ENCODE results near the gene TMEM86A. TPM values are rescaled to one million over a fixed set of nuclear protein-coding genes. Genes with fewer than 3 reads are reported as not detected.

TMEM86A gene
- polyA plus RNA-seq, 1 of the 3 experiments (the other 2 are of a cell fraction) = 1.2 TPM

GRCh38 chr11:18736590-18737148, 38.1 kb downstream of the TMEM86A start (continued):
- TF ChIP-seq RXRA (IDR thresholded peaks at IDR 0.05; ENCODE audit: borderline replicate concordance, low read depth) (no peak), IRF3 (IDR thresholded peaks at IDR 0.05; ENCODE audit: low read depth, low read length) (no peak), ZBTB33 (IDR thresholded peaks at IDR 0.05; ENCODE audit: borderline replicate concordance, low read depth) (no peak), ELF1 (IDR thresholded peaks at IDR 0.05) (no peak), FOXJ3 (CRISPR knock-in tag; IDR thresholded peaks at IDR 0.05) (no peak), SIN3A (IDR thresholded peaks at IDR 0.05; ENCODE audit: borderline replicate concordance, low read depth, low read length) (no peak), NFIC (IDR thresholded peaks at IDR 0.05; ENCODE audit: borderline replicate concordance) (no peak), YY1 (IDR thresholded peaks at IDR 0.05; ENCODE audit: low read depth) (no peak)

GRCh38 chr11:18737642-18738041, 39.1 kb downstream of the TMEM86A start:
- Histone ChIP-seq H3F3A (replicated peaks; ENCODE audit: insufficient read depth) (no peaks in the 10 kb centered on the region), H3K4me1 (ENCODE audit: control insufficient read depth in 1 of 2, insufficient read depth in 2 of 2, low read depth in 1 of 2, low read length in 1 of 2) (no peaks in the 10 kb centered on the region), H3K36me3 (replicated peaks in 1 of 2; ENCODE audit: control insufficient read depth in 1 of 2, insufficient read depth in 2 of 2, low read length in 1 of 2) (no peaks in the 10 kb centered on the region), H3K27me3 (ENCODE audit: insufficient read depth) (no peaks in the 10 kb centered on the region), H3K9me3 (no peaks in the 10 kb centered on the region), H3K79me2 (ENCODE audit: insufficient read depth) (no peaks in the 10 kb centered on the region), H2AFZ (ENCODE audit: low read depth) (no peak overlapping the region), H3K27ac (ENCODE audit: low read depth in 2 of 2, low read length in 1 of 2) (no peak overlapping the region), H3K4me2 (no peak overlapping the region), H3K9me2 (no peaks in the 10 kb centered on the region), H3K9ac (no peak overlapping the region), H4K20me1 (ENCODE audit: insufficient read depth) (no peaks in the 10 kb centered on the region), H3K4me3 (ENCODE audit: low read depth in 2 of 2, low read length in 1 of 2) (no peak overlapping the region)
- no peak for DNase-seq
- WGBS (ENCODE audit: low lambda C conversion rate) = 90% methylated on average over 6 of the region's 8 CpGs
- CTCF ChIA-PET = interaction anchor here (1.0 to 11.6 kb wide), 3 partner anchors 8 to 198 kb away, joined by 4 to 103 read pairs (median 6); no protein-coding TSS in a partner anchor
- TF ChIP-seq YY1 (IDR thresholded peaks at IDR 0.05; ENCODE audit: low read depth) (no peak), TEAD4 (IDR thresholded peaks at IDR 0.05; ENCODE audit: borderline replicate concordance, insufficient read depth) (no peak), TCF12 (IDR thresholded peaks at IDR 0.05) (no peak), CTCF (IDR thresholded peaks at IDR 0.05) (no peak), ELF1 (IDR thresholded peaks at IDR 0.05) (no peak), FOXJ3 (CRISPR knock-in tag; IDR thresholded peaks at IDR 0.05) (no peak), RAD21 (IDR thresholded peaks at IDR 0.05; ENCODE audit: low read length) (no peak), NFIC (IDR thresholded peaks at IDR 0.05; ENCODE audit: borderline replicate concordance) (no peak), CHD2 (IDR thresholded peaks at IDR 0.05; ENCODE audit: low read length, partially characterized antibody) (no peak), RFX5 (IDR thresholded peaks at IDR 0.05; ENCODE audit: low read length) (no peak), USF1 (IDR thresholded peaks at IDR 0.05; ENCODE audit: borderline replicate concordance, low read depth) (no peak), PBX3 (IDR thresholded peaks at IDR 0.05) (no peak), MXI1 (IDR thresholded peaks at IDR 0.05; ENCODE audit: low read depth, low read length) (no peak), TAF1 (IDR thresholded peaks at IDR 0.05; ENCODE audit: borderline replicate concordance, low read depth, low read length) (no peak), USF2 (IDR thresholded peaks at IDR 0.05; ENCODE audit: borderline replicate concordance, low read depth, low read length) (no peak), POLR2AphosphoS5 (IDR thresholded peaks at IDR 0.05; ENCODE audit: low read depth, low read length) (no peak), FOSL2 (IDR thresholded peaks at IDR 0.05; ENCODE audit: borderline replicate concordance, low read depth) (no peak)
- POLR2A ChIA-PET = no interaction called here
